PC-3 (cell line): Measurements from ENCODE around the gene SIM2.

ENCODE experiments used
- CTCF ChIP-seq: fragments of 300-600 bp; sonication (generic); conservative IDR thresholded peaks from 2 replicates; pipeline ENCODE4 v1.5.1; 2017; ENCODE audit warnings: antibody characterized with exemption, low read depth, mild to moderate bottlenecking, low read length
- EZH2 ChIP-seq: fragments of 300-600 bp; sonication (generic); IDR thresholded peaks from one replicate; pipeline ENCODE4 v1.6.1; 2017; ENCODE audit warnings: antibody characterized with exemption, mild to moderate bottlenecking, low read length; ENCODE audit not compliant: unreplicated experiment
- EZH2phosphoT487 ChIP-seq: fragments of 300-600 bp; sonication (generic); IDR thresholded peaks from 2 replicates; pipeline ENCODE4 v1.6.1; 2018; ENCODE audit warnings: mild to moderate bottlenecking, antibody characterized with exemption, low read length, borderline replicate concordance

- TF ChIP-seq CTCF (no peak), EZH2 (no peak), EZH2phosphoT487 (no peak)
These were observed 14.8 kb downstream of the SIM2 start for GRCh38 chr21:36713746-36714145.
